Measurements from ENCODE around the gene ZIK1.

DNA sequence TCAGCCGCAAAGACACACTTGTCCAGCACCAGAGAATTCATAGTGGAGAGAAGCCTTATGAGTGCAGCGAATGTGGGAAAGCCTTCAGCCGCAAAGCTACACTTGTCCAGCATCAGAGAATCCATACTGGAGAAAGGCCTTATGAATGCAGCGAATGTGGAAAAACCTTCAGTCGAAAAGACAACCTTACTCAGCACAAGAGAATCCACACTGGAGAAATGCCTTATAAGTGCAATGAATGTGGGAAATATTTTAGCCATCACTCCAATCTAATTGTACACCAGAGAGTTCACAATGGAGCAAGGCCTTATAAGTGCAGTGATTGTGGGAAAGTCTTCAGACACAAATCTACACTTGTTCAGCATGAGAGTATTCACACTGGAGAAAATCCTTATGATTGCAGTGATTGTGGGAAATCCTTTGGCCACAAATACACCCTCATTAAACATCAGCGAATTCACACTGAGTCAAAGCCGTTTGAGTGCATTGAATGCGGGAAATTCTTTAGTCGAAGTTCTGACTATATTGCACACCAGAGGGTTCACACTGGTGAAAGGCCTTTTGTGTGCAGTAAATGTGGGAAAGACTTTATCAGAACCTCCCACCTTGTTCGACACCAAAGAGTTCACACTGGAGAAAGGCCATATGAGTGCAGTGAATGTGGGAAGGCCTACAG is 36.9 kb downstream of the ZIK1 start:
- TF ChIP-seq, protein P1, sequence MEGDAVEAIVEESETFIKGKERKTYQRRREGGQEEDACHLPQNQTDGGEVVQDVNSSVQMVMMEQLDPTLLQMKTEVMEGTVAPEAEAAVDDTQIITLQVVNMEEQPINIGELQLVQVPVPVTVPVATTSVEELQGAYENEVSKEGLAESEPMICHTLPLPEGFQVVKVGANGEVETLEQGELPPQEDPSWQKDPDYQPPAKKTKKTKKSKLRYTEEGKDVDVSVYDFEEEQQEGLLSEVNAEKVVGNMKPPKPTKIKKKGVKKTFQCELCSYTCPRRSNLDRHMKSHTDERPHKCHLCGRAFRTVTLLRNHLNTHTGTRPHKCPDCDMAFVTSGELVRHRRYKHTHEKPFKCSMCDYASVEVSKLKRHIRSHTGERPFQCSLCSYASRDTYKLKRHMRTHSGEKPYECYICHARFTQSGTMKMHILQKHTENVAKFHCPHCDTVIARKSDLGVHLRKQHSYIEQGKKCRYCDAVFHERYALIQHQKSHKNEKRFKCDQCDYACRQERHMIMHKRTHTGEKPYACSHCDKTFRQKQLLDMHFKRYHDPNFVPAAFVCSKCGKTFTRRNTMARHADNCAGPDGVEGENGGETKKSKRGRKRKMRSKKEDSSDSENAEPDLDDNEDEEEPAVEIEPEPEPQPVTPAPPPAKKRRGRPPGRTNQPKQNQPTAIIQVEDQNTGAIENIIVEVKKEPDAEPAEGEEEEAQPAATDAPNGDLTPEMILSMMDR (conservative IDR thresholded peaks at IDR 0.05; ENCODE audit: low read depth, low read length) = no peak
- no peak for TF ChIP-seq POLR2A (IDR thresholded peaks at IDR 0.05; ENCODE audit: low read depth, low read length)
- no peak for TF ChIP-seq RAD21 (IDR thresholded peaks at IDR 0.05; ENCODE audit: low read length)

Data from IMR-90 (cell line).